Stomach (tissue), 9 donors: ENCODE results near the gene NRIP1. TPM values are rescaled to one million over a fixed set of nuclear protein-coding genes. Genes with fewer than 3 reads are reported as not detected.

Source experiments
- DNase-seq, 2 donors: peaks; one replicate each; pipeline versions ENCODE4 v3.0.0 to v3.0.0-alpha.2; 2013 to 2019
- H3K27ac ChIP-seq, 5 donors: fragments of 200-600 bp in 4 of 5; sonication (generic) in 4 of 5; one replicate each; pipeline ENCODE4 v1.5.1; 2013 to 2019; ENCODE audit warnings: mild to moderate bottlenecking in 1 of 5, moderate library complexity in 1 of 5
- H3K27me3 ChIP-seq, 3 donors: fragments of 200-600 bp; sonication (generic); one replicate each; pipeline ENCODE4 v1.5.1; 2017 to 2019; ENCODE audit warnings: mixed run types in 1 of 3
- H3K36me3 ChIP-seq, 4 donors: fragments of 200-600 bp; sonication (generic); 1 replicate in 3 of 4; 2 replicates in 1 of 4; pipeline ENCODE4 v1.5.1; 2016 to 2019
- H3K4me1 ChIP-seq, 4 donors: fragments of 200-600 bp; sonication (generic); one replicate each; pipeline ENCODE4 v1.5.1; 2016 to 2019
- H3K4me3 ChIP-seq, 4 donors: fragments of 200-600 bp; sonication (generic) in 3 of 4; one replicate each; pipeline ENCODE4 v1.5.1; 2016 to 2019; ENCODE audit warnings: mild to moderate bottlenecking in 1 of 4
- H3K9me3 ChIP-seq, 4 donors: fragments of 200-600 bp; sonication (generic); one replicate each; pipeline ENCODE4 v1.5.1; 2016 to 2019
- CTCF ChIP-seq, 7 experiments: fragments of 450-650 bp in 4 of 7; fragments of 200-600 bp in 3 of 7; sonication (generic) in 3 of 7; IDR thresholded peaks; one replicate each; pipeline ENCODE4 v1.5.1; 2016 to 2019; ENCODE audit warnings: antibody characterized with exemption in 7 of 7, control low read depth in 2 of 7, mild to moderate bottlenecking in 1 of 7
- EP300 ChIP-seq: sonication (generic); formaldehyde crosslinking; IDR thresholded peaks from one replicate; pipeline ENCODE4 v1.6.1; 2017; ENCODE audit warnings: antibody characterized with exemption
- POLR2A ChIP-seq, 4 donors: fragments of 450-650 bp; IDR thresholded peaks; one replicate each; pipeline ENCODE4 v1.6.1; 2016; ENCODE audit warnings: antibody characterized with exemption in 4 of 4, control low read depth in 2 of 4, mild to moderate bottlenecking in 1 of 4, moderate library complexity in 1 of 4
- POLR2AphosphoS5 ChIP-seq, 3 donors: sonication (generic); formaldehyde crosslinking; IDR thresholded peaks; one replicate each; pipeline ENCODE4 v1.6.1; 2016; ENCODE audit warnings: antibody characterized with exemption in 3 of 3
- WGBS, 5 donors: extraction: QIAGEN DNeasy Blood & Tissue Kit in 3 of 5; methylation state at CpG; one replicate each; pipeline versions ENCODE4 v1.1.5 to v1.1.7; 2013 to 2018; 5-methylcytosine and 5-hydroxymethylcytosine counted together
- intact Hi-C: fragments of 100-400 bp; cut with DNase I; formaldehyde crosslinking; loops from one replicate; pipeline ENCODE4 v1.15.1; 2023; ENCODE audit warnings: low total_unique reads
- polyA plus RNA-seq, 3 donors: library from polyadenylated mRNA; stranded (reverse); fragments of 200-250 nt; gene quantifications; one replicate each; pipeline ENCODE4 v1.2.3, GENCODE V29; 2013
- total RNA-seq, 5 donors: library from RNA; depleted of rRNA; stranded (reverse); fragments of >200 nt; gene quantifications; one replicate each; pipeline versions ENCODE4 v1.1.0 to v1.2.3, GENCODE V29; 2014 to 2016
- donor health status: healthy with polysubstance abuse.
- donor health status: Bipolar disorder and iron deficiency.
- donor health status: healthy.

Gene NRIP1
- total and polyA plus RNA-seq, 8 donors, result 3.7 to 60.4 (median 17.4) TPM

- Histone ChIP-seq H3K9me3 (no peaks in the 10 kb centered on the region), H3K27ac (no peak overlapping the region), H3K27me3 (no peaks in the 10 kb centered on the region), H3K4me3 (no peak overlapping the region), H3K4me1 (peaks cover 9 to 52% (median 23%) of the 10 kb centered on the region in 4 donors), H3K36me3 (peaks cover 0 to 8% (median 0%) of the 10 kb centered on the region in 4 donors)
- DNase-seq, result no peak
- 24 to 56% (median 44%) methylated on average over 2 of the region's 2 CpGs for WGBS, 5 donors
- no peak for TF ChIP-seq EP300
- TF ChIP-seq POLR2A (IDR thresholded peaks at IDR 0.05), result no peak
- no peak for TF ChIP-seq CTCF (IDR thresholded peaks at IDR 0.05)
- no peak for TF ChIP-seq POLR2AphosphoS5 (IDR thresholded peaks at IDR 0.05)
- intact Hi-C loops, result no loop called here
Observed at GRCh38 chr21:15006594-15007230, 58.1 kb downstream of the NRIP1 start.

GRCh38 chr21:15005391-15005790, 59.4 kb downstream of the NRIP1 start:
- intact Hi-C loops, result no loop called here
- Histone ChIP-seq H3K4me3 (no peak overlapping the region), H3K4me1 (peaks cover 11 to 64% (median 33%) of the 10 kb centered on the region in 4 donors), H3K27me3 (no peaks in the 10 kb centered on the region), H3K9me3 (no peaks in the 10 kb centered on the region), H3K27ac (peak overlapping the region in 2 of 5 donors; percentile 6 to 20), H3K36me3 (no peaks in the 10 kb centered on the region)
- WGBS, 5 donors, result 32 to 65% (median 49%) methylated on average over 6 of the region's 6 CpGs
- peak in 1 of 2 donors; percentile 64 for DNase-seq
- TF ChIP-seq EP300 (no peak), CTCF (IDR thresholded peaks at IDR 0.05) (no peak), POLR2A (IDR thresholded peaks at IDR 0.05) (no peak), POLR2AphosphoS5 (IDR thresholded peaks at IDR 0.05) (no peak)

GRCh38 chr21:15004721-15005370, 60.0 kb downstream of the NRIP1 start:
- H3K36me3 ChIP-seq, result no peaks in the 10 kb centered on the region
- peaks cover 11 to 70% (median 35%) of the 10 kb centered on the region in 4 donors for H3K4me1 ChIP-seq
- TF ChIP-seq EP300 (no peak), POLR2A (IDR thresholded peaks at IDR 0.05) (no peak), CTCF (IDR thresholded peaks at IDR 0.05) (no peak), POLR2AphosphoS5 (IDR thresholded peaks at IDR 0.05) (no peak)
- DNase-seq, result no peak
- 55 to 75% (median 69%) methylated on average over 2 of the region's 2 CpGs for WGBS, 5 donors
- H3K4me3 ChIP-seq, result no peak overlapping the region
- peak overlapping the region in 2 of 5 donors; percentile 6 to 20 for H3K27ac ChIP-seq
- intact Hi-C loops, result no loop called here
- no peaks in the 10 kb centered on the region for H3K27me3 ChIP-seq
- H3K9me3 ChIP-seq, result no peaks in the 10 kb centered on the region

- H3K36me3 ChIP-seq, result no peaks in the 10 kb centered on the region
- TF ChIP-seq EP300, result no peak
- no peak for TF ChIP-seq POLR2A (IDR thresholded peaks at IDR 0.05)
- TF ChIP-seq POLR2AphosphoS5 (IDR thresholded peaks at IDR 0.05), result no peak
- H3K4me3 ChIP-seq, result no peak overlapping the region
- no peak overlapping the region for H3K27ac ChIP-seq
- DNase-seq, result peak in 1 of 2 donors; percentile 37
- no peaks in the 10 kb centered on the region for H3K9me3 ChIP-seq
- intact Hi-C loops, result no loop called here
- 73 to 85% (median 80%) methylated on average over 6 of the region's 6 CpGs for WGBS, 5 donors
- H3K27me3 ChIP-seq, result no peaks in the 10 kb centered on the region
- H3K4me1 ChIP-seq, result peaks cover 11 to 75% (median 37%) of the 10 kb centered on the region in 4 donors
Observed at GRCh38 chr21:15003463-15004135, 61.2 kb downstream of the NRIP1 start.
